ENCODE results near the gene MITD1. TPM values are rescaled to one million over a fixed set of nuclear protein-coding genes. Genes with fewer than 3 reads are reported as not detected.
A peak's percentile ranks its signal among the peaks of the same experiment; 100 is the strongest.

The MITD1 gene
- total RNA-seq, 1 donor from 2014 or later, result 21.2 TPM

DNA sequence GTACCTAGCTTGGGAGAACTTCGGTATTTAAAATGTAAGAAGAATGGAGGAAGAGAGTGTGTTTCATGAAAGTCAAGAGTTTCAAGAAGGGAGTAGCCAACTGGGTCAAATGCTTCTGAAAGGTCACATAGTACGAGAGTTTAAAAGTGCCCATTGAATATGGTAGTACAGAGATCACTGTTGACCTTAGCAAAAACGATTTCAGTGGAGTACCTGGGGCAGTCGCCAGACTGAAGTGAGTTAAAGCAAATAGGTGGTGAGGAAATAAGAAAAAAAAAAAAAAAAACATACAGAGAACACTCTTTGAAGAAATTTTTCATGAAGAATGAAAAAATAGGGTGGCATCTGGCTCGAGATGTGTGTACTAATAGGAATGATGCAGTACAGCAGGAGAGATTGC lies 14.6 kb downstream of the MITD1 start:
- ATAC-seq, result peak; percentile 97
- TF ChIP-seq CTCF (IDR thresholded peaks at IDR 0.05), result no peak
- Histone ChIP-seq H3K4me1 (no peaks in the 10 kb centered on the region), H3K27ac (no peak overlapping the region), H3K27me3 (no peaks in the 10 kb centered on the region), H3K36me3 (peaks cover 44% of the 10 kb centered on the region), H3K4me3 (no peak overlapping the region), H3K9me3 (no peaks in the 10 kb centered on the region)
- no peak for DNase-seq
- intact Hi-C loops (cut with DNase I), result no loop called here

DNA sequence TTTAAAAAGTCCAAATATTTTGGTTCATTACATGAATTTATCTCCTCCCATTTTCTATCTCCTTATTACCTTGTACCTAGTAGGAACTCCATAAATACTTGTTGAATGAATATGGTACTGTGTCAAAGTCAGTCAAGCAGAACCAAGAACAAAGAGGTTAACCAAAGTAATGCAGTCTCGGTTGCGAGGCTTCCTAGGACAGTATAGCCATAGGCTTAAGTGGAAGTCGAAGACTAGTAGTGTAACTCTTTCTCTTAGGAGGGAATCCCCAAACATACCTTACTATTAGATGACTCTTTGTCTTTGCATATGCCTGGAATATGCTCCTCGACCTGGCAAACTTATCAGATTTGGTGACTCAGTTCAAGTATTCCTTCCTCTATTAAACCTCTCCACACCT lies 21.3 kb downstream of the MITD1 start:
- Histone ChIP-seq H3K9me3 (no peaks in the 10 kb centered on the region), H3K27ac (no peak overlapping the region), H3K27me3 (no peaks in the 10 kb centered on the region), H3K4me1 (peaks cover 8% of the 10 kb centered on the region), H3K4me3 (no peak overlapping the region), H3K36me3 (peaks cover 18% of the 10 kb centered on the region)
- no peak for TF ChIP-seq CTCF (IDR thresholded peaks at IDR 0.05)
- DNase-seq (no peak), ATAC-seq (no peak)
- intact Hi-C loops (cut with DNase I), result no loop called here

GRCh38 chr2:99158599-99158998 lies 22.3 kb downstream of the MITD1 start:
- intact Hi-C loops (cut with DNase I), result no loop called here
- Histone ChIP-seq H3K27me3 (no peaks in the 10 kb centered on the region), H3K4me3 (no peak overlapping the region), H3K9me3 (no peaks in the 10 kb centered on the region), H3K36me3 (peaks cover 18% of the 10 kb centered on the region), H3K27ac (no peak overlapping the region), H3K4me1 (peaks cover 15% of the 10 kb centered on the region)
- TF ChIP-seq CTCF (IDR thresholded peaks at IDR 0.05), result no peak
- no peak for DNase-seq
- ATAC-seq, result no peak

DNA sequence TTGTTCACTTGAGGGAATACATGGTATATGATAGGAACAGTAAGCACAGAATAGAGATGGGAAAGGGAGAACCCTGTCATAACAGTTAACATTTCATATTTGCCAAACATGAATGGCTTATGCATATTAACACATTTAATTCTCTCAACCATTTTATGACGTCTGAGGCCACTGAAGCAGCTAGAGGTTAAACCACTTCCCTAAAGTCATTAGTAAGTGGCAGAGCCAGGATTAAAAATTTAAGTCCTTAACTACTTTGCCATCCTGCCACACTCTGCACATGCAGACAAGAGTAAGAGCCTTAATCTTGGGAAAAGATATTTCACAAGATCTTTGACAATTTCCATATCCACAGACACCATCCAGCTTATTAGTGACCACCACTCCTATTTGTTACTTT lies 24.0 kb downstream of the MITD1 start:
- DNase-seq, result no peak
- Histone ChIP-seq H3K27ac (no peak overlapping the region), H3K36me3 (peaks cover 18% of the 10 kb centered on the region), H3K27me3 (no peaks in the 10 kb centered on the region), H3K4me3 (no peak overlapping the region), H3K9me3 (no peaks in the 10 kb centered on the region), H3K4me1 (peaks cover 15% of the 10 kb centered on the region)
- no peak for TF ChIP-seq CTCF (IDR thresholded peaks at IDR 0.05)
- ATAC-seq, result no peak
- intact Hi-C loops (cut with DNase I), result no loop called here

DNA sequence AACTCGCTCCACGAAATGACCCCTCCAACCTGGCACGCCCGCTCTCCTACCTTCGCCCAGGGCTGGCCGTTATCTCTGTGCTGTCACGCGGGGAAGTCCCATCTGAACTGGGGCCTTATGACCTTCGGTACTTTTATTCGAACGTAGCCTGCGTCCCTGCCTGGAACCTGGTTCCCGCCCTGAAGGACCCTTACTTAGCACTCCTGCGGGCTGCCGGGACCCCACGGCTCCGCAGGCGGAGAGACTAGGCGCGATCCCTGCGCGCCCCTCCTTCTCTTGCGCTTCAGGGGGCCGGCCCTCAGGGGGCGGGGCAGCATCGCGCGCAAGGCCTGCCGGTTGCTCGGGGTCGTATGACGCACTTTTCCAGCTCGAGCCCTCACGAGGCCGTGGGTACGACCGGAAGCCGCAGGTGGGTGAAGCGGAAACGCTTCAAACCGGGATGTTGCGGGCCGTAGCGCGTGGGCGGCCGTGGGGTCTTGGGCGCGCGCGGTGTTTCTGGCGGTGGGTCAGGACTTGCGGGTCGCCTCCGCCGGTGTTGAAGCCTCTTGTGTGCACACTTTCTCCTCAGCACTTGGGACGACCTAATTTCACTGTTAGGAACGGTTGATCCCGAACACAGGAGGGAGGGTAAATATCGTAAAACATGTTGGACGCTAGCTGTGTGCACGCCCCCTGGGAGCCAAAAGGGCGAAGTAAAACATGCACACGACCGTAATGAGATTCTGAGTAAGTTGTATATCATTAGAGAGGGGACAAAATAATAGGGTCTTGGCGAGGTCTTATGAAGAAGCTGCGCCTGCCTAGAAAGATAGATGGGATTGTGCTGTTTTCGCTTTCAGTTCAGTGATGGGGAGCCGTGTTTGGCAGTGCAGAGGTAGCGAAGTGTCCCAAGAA lies 26.0 kb downstream of the MITD1 start, which contains the start of the genes LIPT1 and TSGA10:
TSS of gene LIPT1 (plus strand) at position 325 of the 894 bp plus-strand sequence. CDS start 6,991 bp downstream, outside the sequence.
TSS of gene TSGA10 (minus strand) at position 300 of the 894 bp plus-strand sequence. CDS start 45,503 bp downstream, outside the sequence.
- no peaks in the 10 kb centered on the region for H3K9me3 ChIP-seq
- peak; percentile 100 for ATAC-seq
- TF ChIP-seq CTCF (IDR thresholded peaks at IDR 0.05), result no peak
- H3K36me3 ChIP-seq, result peaks cover 10% of the 10 kb centered on the region
- H3K4me1 ChIP-seq, result peaks cover 15% of the 10 kb centered on the region
- H3K27ac ChIP-seq, result peak within 1 kb of the TSS; percentile 90
- intact Hi-C loops (cut with DNase I), result no loop called here
- H3K27me3 ChIP-seq, result no peaks in the 10 kb centered on the region
- DNase-seq, result peak; percentile 97
- peak within 1 kb of the TSS; percentile 67 for H3K4me3 ChIP-seq
